HEK293T (cell line): ENCODE results near the gene KCND3.

ENCODE experiments used
- ARNT ChIP-seq: fragments of 450-650 bp; IDR thresholded peaks from 2 replicates; pipeline ENCODE4 v1.6.1; 2017; ENCODE audit warnings: mild to moderate bottlenecking
- BHLHE40 ChIP-seq: fragments of 450-650 bp; IDR thresholded peaks from 2 replicates; pipeline ENCODE4 v1.6.1; 2016; ENCODE audit warnings: mild to moderate bottlenecking, moderate library complexity, borderline replicate concordance
- ELF4 ChIP-seq: fragments of 450-650 bp; IDR thresholded peaks from 2 replicates; pipeline ENCODE4 v1.6.1; 2017; ENCODE audit warnings: antibody characterized with exemption
- FOXA1 ChIP-seq: fragments of 450-650 bp; IDR thresholded peaks from 2 replicates; pipeline ENCODE4 v1.6.1; 2016; ENCODE audit warnings: mild to moderate bottlenecking
- FOXK2 ChIP-seq: fragments of 450-650 bp; IDR thresholded peaks from 2 replicates; pipeline ENCODE4 v1.6.1; 2016; ENCODE audit warnings: mild to moderate bottlenecking
- FOXM1 ChIP-seq: fragments of 450-650 bp; IDR thresholded peaks from 2 replicates; pipeline ENCODE4 v1.6.1; 2017; ENCODE audit warnings: mild to moderate bottlenecking, borderline replicate concordance
- HDGF ChIP-seq: fragments of 450-650 bp; IDR thresholded peaks from 2 replicates; pipeline ENCODE4 v1.6.1; 2017; ENCODE audit warnings: antibody characterized with exemption, borderline replicate concordance
- L3MBTL2 ChIP-seq: fragments of 450-650 bp; conservative IDR thresholded peaks from 2 replicates; pipeline ENCODE4 v1.6.1; 2016; ENCODE audit warnings: mild to moderate bottlenecking
- SP1 ChIP-seq: fragments of 450-650 bp; IDR thresholded peaks from 2 replicates; pipeline ENCODE4 v1.6.1; 2017
- SUZ12 ChIP-seq: fragments of 450-650 bp; IDR thresholded peaks from 2 replicates; pipeline ENCODE4 v1.6.1; 2016; ENCODE audit warnings: mild to moderate bottlenecking
- TARDBP ChIP-seq: fragments of 450-650 bp; IDR thresholded peaks from 2 replicates; pipeline ENCODE4 v1.6.1; 2016
- ZNF384 ChIP-seq: fragments of 450-650 bp; IDR thresholded peaks from 2 replicates; pipeline ENCODE4 v1.6.1; 2016

- TF ChIP-seq FOXA1 (no peak), TARDBP (no peak), SP1 (no peak), FOXM1 (no peak), HDGF (no peak), ZNF384 (no peak), BHLHE40 (no peak), FOXK2 (no peak), ELF4 (no peak), L3MBTL2 (no peak), ARNT (no peak), SUZ12 (no peak)
These were observed 10.8 kb downstream of the KCND3 start for GRCh38 chr1:111978695-111979094.
